Ascending aorta (tissue), 2 donors: Measurements from ENCODE around the gene SLC35F2. TPM values are rescaled to one million over a fixed set of nuclear protein-coding genes. Genes with fewer than 3 reads are reported as not detected.
"Not testable (repeated sequence)": the region's sequence is repeated elsewhere in the genome, so short reads cannot be mapped to it uniquely, and the experiment has no call there.

Experiments
- DNase-seq, 2 donors: peaks; one replicate each; pipeline ENCODE4 v3.0.0-alpha.2; 2019; ENCODE audit warnings: low spot score in 2 of 2
- H3K27ac ChIP-seq, 2 donors: fragments of 200-600 bp; sonication (generic); one replicate each; pipeline ENCODE4 v1.5.1; 2016 to 2017; ENCODE audit warnings: mild to moderate bottlenecking in 1 of 2
- H3K27me3 ChIP-seq: fragments of 200-600 bp; sonication (generic); one replicate; pipeline ENCODE4 v1.5.1; 2017
- H3K36me3 ChIP-seq, 2 donors: fragments of 200-600 bp; sonication (generic); one replicate each; pipeline ENCODE4 v1.5.1; 2016
- H3K4me1 ChIP-seq, 2 donors: fragments of 200-600 bp; sonication (generic); one replicate each; pipeline ENCODE4 v1.5.1; 2016 to 2017; ENCODE audit warnings: mild to moderate bottlenecking in 1 of 2
- H3K4me3 ChIP-seq, 2 donors: fragments of 200-600 bp; sonication (generic); one replicate each; pipeline ENCODE4 v1.5.1; 2016 to 2017; ENCODE audit warnings: mild to moderate bottlenecking in 1 of 2
- H3K9me3 ChIP-seq, 2 donors: fragments of 200-600 bp; sonication (generic); one replicate each; pipeline ENCODE4 v1.5.1; 2016
- CTCF ChIP-seq, 3 experiments: fragments of 200-600 bp in 2 of 3; fragments of 450-650 bp in 1 of 3; sonication (generic) in 2 of 3; IDR thresholded peaks; one replicate each; pipeline ENCODE4 v1.5.1; 2016 to 2019; ENCODE audit warnings: antibody characterized with exemption in 3 of 3, mild to moderate bottlenecking in 1 of 3, moderate library complexity in 1 of 3
- intact Hi-C: fragments of 100-400 bp; cut with DNase I; formaldehyde crosslinking; loops from one replicate; pipeline ENCODE4 v1.15.1; 2023
- total RNA-seq: library from RNA; depleted of rRNA; stranded (reverse); fragments of >200 nt; gene quantifications from one replicate; pipeline ENCODE4 v1.1.0, GENCODE V29; 2016

SLC35F2 gene
- total RNA-seq, 1 donor from 2014 or later, result 5.4 TPM

DNA sequence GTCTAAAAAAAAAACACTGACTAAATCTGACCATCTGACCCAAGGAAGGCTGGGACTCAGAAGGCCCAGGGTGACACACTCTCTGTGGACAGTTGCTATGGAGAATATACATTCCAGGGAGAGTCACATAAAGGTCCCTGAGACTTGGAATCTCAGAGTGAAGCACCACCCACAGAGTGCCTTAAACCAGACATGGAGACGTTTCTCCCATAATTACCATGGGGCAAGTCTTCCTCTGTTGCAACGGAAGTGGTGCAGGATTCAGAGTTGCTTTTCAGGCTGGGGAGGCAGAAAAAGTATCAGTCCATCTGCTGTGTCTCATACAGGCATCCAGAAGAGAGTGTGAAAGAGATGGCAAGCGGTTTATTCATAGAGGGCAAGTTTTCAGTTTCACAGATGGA is 88.0 kb downstream of the SLC35F2 start:
- Histone ChIP-seq H3K4me1 (no peaks in the 10 kb centered on the region), H3K36me3 (no peaks in the 10 kb centered on the region), H3K27ac (no peak overlapping the region), H3K4me3 (no peak overlapping the region), H3K9me3 (no peaks in the 10 kb centered on the region), H3K27me3 (no peaks in the 10 kb centered on the region)
- no peak for TF ChIP-seq CTCF (IDR thresholded peaks at IDR 0.05)
- intact Hi-C loops, result loop anchor here (5.0 kb wide), 1 partner anchor 198 kb away; no protein-coding TSS in a partner anchor
- DNase-seq, result no peak

- Histone ChIP-seq H3K27ac (no peak overlapping the region), H3K4me3 (no peak overlapping the region), H3K36me3 (no peaks in the 10 kb centered on the region), H3K9me3 (no peaks in the 10 kb centered on the region), H3K27me3 (no peaks in the 10 kb centered on the region), H3K4me1 (no peaks in the 10 kb centered on the region)
- TF ChIP-seq CTCF (IDR thresholded peaks at IDR 0.05), result no peak
- intact Hi-C loops, result no loop called here
- no peak for DNase-seq
Measured at GRCh38 chr11:107769189-107769588, 89.4 kb downstream of the SLC35F2 start.

- H3K27ac ChIP-seq, H3K27me3 ChIP-seq, H3K4me3 ChIP-seq, H3K4me1 ChIP-seq, H3K36me3 ChIP-seq, H3K9me3 ChIP-seq, intact Hi-C loops, DNase-seq: not testable (repeated sequence)
Measured at GRCh38 chr11:107758719-107759355, 99.8 kb downstream of the SLC35F2 start.

GRCh38 chr11:107757661-107758060 is 100.9 kb downstream of the SLC35F2 start:
- H3K36me3 ChIP-seq, result no peaks in the 10 kb centered on the region
- no peaks in the 10 kb centered on the region for H3K27me3 ChIP-seq
- TF ChIP-seq CTCF (IDR thresholded peaks at IDR 0.05), result no peak
- intact Hi-C loops, result no loop called here
- no peak overlapping the region for H3K4me3 ChIP-seq
- no peaks in the 10 kb centered on the region for H3K9me3 ChIP-seq
- no peak overlapping the region for H3K27ac ChIP-seq
- DNase-seq, result no peak
- H3K4me1 ChIP-seq, result no peaks in the 10 kb centered on the region

DNA sequence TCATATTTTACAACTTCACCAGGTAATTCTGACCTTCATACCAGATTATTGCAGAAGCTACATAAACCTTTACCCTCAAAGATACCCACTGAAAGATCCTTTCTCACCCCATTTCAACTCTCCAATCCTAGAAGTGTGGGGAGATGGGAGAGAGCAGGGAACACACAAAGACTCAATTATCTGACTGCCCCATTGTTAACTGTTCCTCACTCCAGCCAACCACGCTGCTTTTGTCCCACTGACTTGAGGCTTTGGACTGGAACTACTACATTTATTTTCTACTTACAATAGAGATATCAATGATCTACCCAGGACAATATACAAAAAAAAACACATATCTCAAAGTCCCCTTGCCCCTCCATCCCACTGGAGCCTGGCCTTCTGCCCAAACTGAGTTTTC is 102.0 kb downstream of the SLC35F2 start:
- Histone ChIP-seq H3K36me3 (no peaks in the 10 kb centered on the region), H3K27ac (no peak overlapping the region), H3K4me1 (no peaks in the 10 kb centered on the region), H3K27me3 (no peaks in the 10 kb centered on the region), H3K9me3 (no peaks in the 10 kb centered on the region), H3K4me3 (no peak overlapping the region)
- TF ChIP-seq CTCF (IDR thresholded peaks at IDR 0.05), result no peak
- intact Hi-C loops, result no loop called here
- no peak for DNase-seq

DNA sequence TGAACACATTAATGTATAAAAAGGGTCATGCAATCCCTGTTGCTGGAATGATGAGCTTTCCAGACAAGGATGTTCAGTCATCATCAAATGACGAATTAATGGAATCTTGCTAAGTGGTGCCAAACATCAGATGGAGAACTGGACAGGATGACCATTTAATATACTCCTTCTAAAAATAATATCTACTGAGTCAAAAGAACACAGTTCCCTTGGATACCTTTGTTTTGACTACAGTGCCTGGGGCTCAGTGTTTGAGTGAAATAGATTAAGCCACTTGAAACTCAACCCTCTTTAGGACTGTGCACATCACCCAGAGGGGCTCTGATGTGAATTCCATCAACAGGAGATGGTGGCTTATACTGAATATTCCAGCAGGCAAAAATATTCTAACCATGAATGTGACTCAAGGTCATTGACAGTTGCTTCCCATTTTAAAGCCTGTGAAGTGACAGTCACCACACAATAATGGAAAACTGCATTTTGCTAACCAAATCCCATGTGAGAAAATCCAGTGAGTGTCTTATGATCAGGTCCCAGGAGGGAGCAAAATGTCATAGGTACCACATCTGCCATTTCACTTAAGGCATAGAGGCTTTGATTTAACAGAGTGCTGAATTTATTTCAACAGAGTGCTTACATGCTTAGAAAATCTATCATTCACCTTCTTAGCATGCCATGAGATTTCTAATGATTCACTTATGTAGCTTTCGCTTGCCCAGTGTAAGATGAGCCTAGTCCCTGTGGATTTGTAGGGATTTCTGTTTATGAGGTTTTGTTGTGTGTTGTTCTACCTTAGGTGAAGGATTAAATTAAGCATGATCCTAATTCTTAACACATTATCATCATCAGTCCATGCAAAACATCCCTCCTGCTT is 105.4 kb downstream of the SLC35F2 start:
- no peak for TF ChIP-seq CTCF (IDR thresholded peaks at IDR 0.05)
- H3K27ac ChIP-seq, result no peak overlapping the region
- no peaks in the 10 kb centered on the region for H3K4me1 ChIP-seq
- no peak overlapping the region for H3K4me3 ChIP-seq
- H3K9me3 ChIP-seq, result no peaks in the 10 kb centered on the region
- no peak for DNase-seq
- intact Hi-C loops, result no loop called here
- H3K27me3 ChIP-seq, result no peaks in the 10 kb centered on the region
- H3K36me3 ChIP-seq, result no peaks in the 10 kb centered on the region
